PFSK-1 (cell line): ENCODE results near the gene FOLR1.

Source experiments
- FOXP2 ChIP-seq: optimal IDR thresholded peaks from 2 replicates; pipeline ENCODE3; 2011; ENCODE audit warnings: borderline replicate concordance, control low read depth, inconsistent platforms; ENCODE audit not compliant: insufficient read depth; ENCODE audit errors: extremely low read length, extremely low read depth
- POLR2AphosphoS5 ChIP-seq: IDR thresholded peaks from 2 replicates; pipeline ENCODE4 v1.6.1; 2012; ENCODE audit warnings: low read depth, mild to moderate bottlenecking, control low read depth, low read length, moderate library complexity
- REST ChIP-seq, 2 experiments: IDR thresholded peaks; 2 replicates each; pipeline versions ENCODE4 v1.6.1 to v1.8.0; 2011 to 2012; ENCODE audit warnings: low read depth in 2 of 2, low read length in 2 of 2, control low read depth in 1 of 2, inconsistent platforms in 1 of 2, mild to moderate bottlenecking in 1 of 2, moderate library complexity in 1 of 2; ENCODE audit not compliant: insufficient read depth in 1 of 2
- SIN3A ChIP-seq: IDR thresholded peaks from 2 replicates; pipeline ENCODE4 v1.6.1; 2012; ENCODE audit warnings: mild to moderate bottlenecking, low read length, moderate library complexity, borderline replicate concordance; ENCODE audit not compliant: insufficient read depth
- TAF1 ChIP-seq: IDR thresholded peaks from 2 replicates; pipeline ENCODE4 v1.6.1; 2012; ENCODE audit warnings: low read length, control low read depth, borderline replicate concordance; ENCODE audit not compliant: insufficient read depth

The FOLR1 gene

GRCh38 chr11:72226701-72227100, 34.8 kb downstream of the FOLR1 start:
- TF ChIP-seq POLR2AphosphoS5 (no peak), FOXP2 (no peak), REST (IDR thresholded peaks at IDR 0.05; ENCODE audit: insufficient read depth in 1 of 2, low read depth in 2 of 2, low read length in 2 of 2) (no peak), TAF1 (no peak), SIN3A (no peak)

- TF ChIP-seq POLR2AphosphoS5, result no peak; the same call in 1 of the 2 replicates
These were observed 35.6 kb downstream of the FOLR1 start for GRCh38 chr11:72227316-72228228.

GRCh38 chr11:72228229-72228843, 36.4 kb downstream of the FOLR1 start:
- TF ChIP-seq FOXP2, result no peak
- TF ChIP-seq POLR2AphosphoS5, result no peak

GRCh38 chr11:72228844-72229231, 36.9 kb downstream of the FOLR1 start:
- no peak for TF ChIP-seq REST (IDR thresholded peaks at IDR 0.05; ENCODE audit: insufficient read depth in 1 of 2, low read depth in 2 of 2, low read length in 2 of 2)
- no peak for TF ChIP-seq TAF1
- no peak for TF ChIP-seq SIN3A
- TF ChIP-seq FOXP2, result no peak
- no peak for TF ChIP-seq POLR2AphosphoS5

- TF ChIP-seq POLR2AphosphoS5, result no peak
- TF ChIP-seq TAF1, result no peak
- no peak for TF ChIP-seq SIN3A
- TF ChIP-seq REST (IDR thresholded peaks at IDR 0.05; ENCODE audit: insufficient read depth in 1 of 2, low read depth in 2 of 2, low read length in 2 of 2), result no peak
- no peak for TF ChIP-seq FOXP2
These were observed 37.5 kb downstream of the FOLR1 start for GRCh38 chr11:72229336-72229924.
